ENCODE results near the gene E2F4.

The E2F4 gene

GRCh38 chr16:67201411-67202345 is 9.7 kb downstream of the E2F4 start:
- no peaks in the 10 kb centered on the region for H3K27me3 ChIP-seq (replicated peaks in 2 of 5; ENCODE audit: control insufficient read depth in 4 of 5, insufficient read depth in 5 of 5, low read length in 4 of 5)

GRCh38 chr16:67202426-67202825 is 10.5 kb downstream of the E2F4 start:
- POLR2A ChIA-PET = interaction anchor here (1.3 kb wide), 1 partner anchor 15 kb away, joined by 3 read pairs; no protein-coding TSS in a partner anchor
- CTCF ChIA-PET = interaction anchor here (1.1 to 1.8 kb wide), 4 partner anchors 8 to 46 kb away, joined by 3 to 7 read pairs (median 4); partner anchors contain the start of gene SLC9A5
- peaks cover 6 to 63% (median 36%) of the 10 kb centered on the region in 4 experiments for H3K36me3 ChIP-seq (ENCODE audit: control insufficient read depth in 4 of 4, insufficient read depth in 4 of 4, low read length in 3 of 4)
- no peak overlapping the region for H3K27ac ChIP-seq (ENCODE audit: insufficient read depth in 1 of 2, low read depth in 1 of 2, low read length in 2 of 2, poor library complexity in 1 of 2, severe bottlenecking in 2 of 2)
- no peak overlapping the region for H3K4me3 ChIP-seq (ENCODE audit: control insufficient read depth in 1 of 7, extremely low read depth in 1 of 7, insufficient read depth in 4 of 7, low read depth in 2 of 7, low read length in 6 of 7)
- 97% methylated on average over 12 of the region's 12 CpGs for WGBS (ENCODE audit: insufficient coverage)
- no peaks in the 10 kb centered on the region for H3K9me3 ChIP-seq (ENCODE audit: control extremely low read depth in 1 of 5, control insufficient read depth in 4 of 5, insufficient read depth in 2 of 5, low read depth in 1 of 5, low read length in 4 of 5)
- no peak for DNase-seq
- peaks cover 0 to 3% (median 0%) of the 10 kb centered on the region in 4 experiments for H3K4me1 ChIP-seq (ENCODE audit: control extremely low read depth in 1 of 4, control insufficient read depth in 4 of 4, insufficient read depth in 4 of 4, low read length in 3 of 4)
- no peaks in the 10 kb centered on the region for H3K27me3 ChIP-seq (replicated peaks in 2 of 5; ENCODE audit: control insufficient read depth in 4 of 5, insufficient read depth in 5 of 5, low read length in 4 of 5)

More at GRCh38 chr16:67201411-67202345, 9.7 kb downstream of the E2F4 start:
- POLR2A ChIA-PET = interaction anchor here (1.3 kb wide), 1 partner anchor 16 kb away, joined by 3 read pairs; no protein-coding TSS in a partner anchor
- H3K27ac ChIP-seq (ENCODE audit: insufficient read depth in 1 of 2, low read depth in 1 of 2, low read length in 2 of 2, poor library complexity in 1 of 2, severe bottlenecking in 2 of 2) = no peak overlapping the region
- CTCF ChIA-PET = interaction anchor here (1.1 to 2.2 kb wide), 6 partner anchors 9 to 47 kb away, joined by 3 to 7 read pairs (median 6); partner anchors contain the start of gene SLC9A5
- no peak overlapping the region for H3K4me3 ChIP-seq (ENCODE audit: control insufficient read depth in 1 of 7, extremely low read depth in 1 of 7, insufficient read depth in 4 of 7, low read depth in 2 of 7, low read length in 6 of 7)
- H3K9me3 ChIP-seq (ENCODE audit: control extremely low read depth in 1 of 5, control insufficient read depth in 4 of 5, insufficient read depth in 2 of 5, low read depth in 1 of 5, low read length in 4 of 5) = no peaks in the 10 kb centered on the region
- peaks cover 0 to 3% (median 0%) of the 10 kb centered on the region in 4 experiments for H3K4me1 ChIP-seq (ENCODE audit: control extremely low read depth in 1 of 4, control insufficient read depth in 4 of 4, insufficient read depth in 4 of 4, low read length in 3 of 4)
- DNase-seq = no peak
- peaks cover 9 to 70% (median 41%) of the 10 kb centered on the region in 4 experiments for H3K36me3 ChIP-seq (ENCODE audit: control insufficient read depth in 4 of 4, insufficient read depth in 4 of 4, low read length in 3 of 4)
- WGBS (ENCODE audit: insufficient coverage) = 98% methylated on average over 27 of the region's 40 CpGs

GRCh38 chr16:67202956-67203493 is 11.1 kb downstream of the E2F4 start:
- 93% methylated on average over 18 of the region's 23 CpGs for WGBS (ENCODE audit: insufficient coverage)
- peak in 1 of 3 donors; percentile 40 for DNase-seq
- H3K4me1 ChIP-seq (ENCODE audit: control extremely low read depth in 1 of 4, control insufficient read depth in 4 of 4, insufficient read depth in 4 of 4, low read length in 3 of 4) = peaks cover 0 to under 1% (median 0%) of the 10 kb centered on the region in 4 experiments
- H3K27ac ChIP-seq (ENCODE audit: insufficient read depth in 1 of 2, low read depth in 1 of 2, low read length in 2 of 2, poor library complexity in 1 of 2, severe bottlenecking in 2 of 2) = no peak overlapping the region
- POLR2A ChIA-PET = interaction anchor here (1.3 kb wide), 1 partner anchor 14 kb away, joined by 3 read pairs; no protein-coding TSS in a partner anchor
- H3K9me3 ChIP-seq (ENCODE audit: control extremely low read depth in 1 of 5, control insufficient read depth in 4 of 5, insufficient read depth in 2 of 5, low read depth in 1 of 5, low read length in 4 of 5) = no peaks in the 10 kb centered on the region
- CTCF ChIA-PET = interaction anchor here (0.5 to 4.0 kb wide), 5 partner anchors 8 to 610 kb away, joined by 3 to 17 read pairs (median 6); partner anchors contain the start of gene E2F4
- no peak overlapping the region for H3K4me3 ChIP-seq (ENCODE audit: control insufficient read depth in 1 of 7, extremely low read depth in 1 of 7, insufficient read depth in 4 of 7, low read depth in 2 of 7, low read length in 6 of 7)
- peaks cover 3 to 57% (median 32%) of the 10 kb centered on the region in 4 experiments for H3K36me3 ChIP-seq (ENCODE audit: control insufficient read depth in 4 of 4, insufficient read depth in 4 of 4, low read length in 3 of 4)
- no peaks in the 10 kb centered on the region for H3K27me3 ChIP-seq (replicated peaks in 2 of 5; ENCODE audit: control insufficient read depth in 4 of 5, insufficient read depth in 5 of 5, low read length in 4 of 5)

DNA sequence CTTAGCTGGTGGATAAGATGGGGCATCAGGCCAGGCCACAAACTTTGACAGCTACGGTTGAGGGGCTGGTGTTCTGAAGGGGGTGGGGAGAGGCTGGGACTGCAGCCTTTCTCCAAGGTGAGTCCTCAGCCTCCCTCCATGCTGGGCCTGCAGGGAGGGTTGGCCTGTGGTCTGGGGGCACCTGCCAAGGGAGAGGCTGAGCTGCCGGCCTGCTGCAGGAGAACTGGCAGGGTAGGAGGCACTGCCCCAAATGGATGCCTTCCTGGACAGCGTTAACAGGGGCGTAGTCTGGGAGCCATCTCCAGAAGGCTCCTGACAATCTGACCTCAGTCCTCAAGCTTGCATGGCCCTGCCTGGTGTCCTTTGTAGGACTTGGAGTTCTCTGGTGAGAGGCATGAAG is 12.1 kb downstream of the E2F4 start:
- H3K9me3 ChIP-seq (ENCODE audit: control extremely low read depth in 1 of 5, control insufficient read depth in 4 of 5, insufficient read depth in 2 of 5, low read depth in 1 of 5, low read length in 4 of 5) = no peaks in the 10 kb centered on the region
- ChIA-PET POLR2A (interaction anchor here (0.5 kb wide), 1 partner anchor 641 kb away, joined by 3 read pairs; no protein-coding TSS in a partner anchor), CTCF (interaction anchor here (1.2 to 4.0 kb wide), 2 partner anchors 10 kb away, joined by 5 to 17 read pairs; partner anchors contain the start of gene E2F4)
- DNase-seq = no peak
- no peak overlapping the region for H3K27ac ChIP-seq (ENCODE audit: insufficient read depth in 1 of 2, low read depth in 1 of 2, low read length in 2 of 2, poor library complexity in 1 of 2, severe bottlenecking in 2 of 2)
- H3K36me3 ChIP-seq (ENCODE audit: control insufficient read depth in 4 of 4, insufficient read depth in 4 of 4, low read length in 3 of 4) = peaks cover 2 to 52% (median 30%) of the 10 kb centered on the region in 4 experiments
- no peaks in the 10 kb centered on the region for H3K27me3 ChIP-seq (replicated peaks in 2 of 5; ENCODE audit: control insufficient read depth in 4 of 5, insufficient read depth in 5 of 5, low read length in 4 of 5)
- no peak overlapping the region for H3K4me3 ChIP-seq (ENCODE audit: control insufficient read depth in 1 of 7, extremely low read depth in 1 of 7, insufficient read depth in 4 of 7, low read depth in 2 of 7, low read length in 6 of 7)
- 69% methylated on average over 4 of the region's 4 CpGs for WGBS (ENCODE audit: insufficient coverage)
- no peaks in the 10 kb centered on the region for H3K4me1 ChIP-seq (ENCODE audit: control extremely low read depth in 1 of 4, control insufficient read depth in 4 of 4, insufficient read depth in 4 of 4, low read length in 3 of 4)

GRCh38 chr16:67206129-67206837 is 14.3 kb downstream of the E2F4 start:
- no peaks in the 10 kb centered on the region for H3K27me3 ChIP-seq (replicated peaks in 2 of 5; ENCODE audit: control insufficient read depth in 4 of 5, insufficient read depth in 5 of 5, low read length in 4 of 5)
- no peak overlapping the region for H3K4me3 ChIP-seq (ENCODE audit: control insufficient read depth in 1 of 7, extremely low read depth in 1 of 7, insufficient read depth in 4 of 7, low read depth in 2 of 7, low read length in 6 of 7)
- H3K4me1 ChIP-seq (ENCODE audit: control extremely low read depth in 1 of 4, control insufficient read depth in 4 of 4, insufficient read depth in 4 of 4, low read length in 3 of 4) = no peaks in the 10 kb centered on the region
- 99% methylated on average over 8 of the region's 8 CpGs for WGBS (ENCODE audit: insufficient coverage)
- peaks cover 2 to 42% (median 28%) of the 10 kb centered on the region in 4 experiments for H3K36me3 ChIP-seq (ENCODE audit: control insufficient read depth in 4 of 4, insufficient read depth in 4 of 4, low read length in 3 of 4)
- no peak for DNase-seq
- ChIA-PET POLR2A (no interaction called here), CTCF (interaction anchor here (1.0 to 4.0 kb wide), 2 partner anchors 12 to 21 kb away, joined by 3 to 17 read pairs; partner anchors contain the start of gene E2F4)
- no peak overlapping the region for H3K27ac ChIP-seq (ENCODE audit: insufficient read depth in 1 of 2, low read depth in 1 of 2, low read length in 2 of 2, poor library complexity in 1 of 2, severe bottlenecking in 2 of 2)
- no peaks in the 10 kb centered on the region for H3K9me3 ChIP-seq (ENCODE audit: control extremely low read depth in 1 of 5, control insufficient read depth in 4 of 5, insufficient read depth in 2 of 5, low read depth in 1 of 5, low read length in 4 of 5)

- CTCF ChIA-PET = interaction anchor here (1.0 to 4.0 kb wide), 2 partner anchors 13 to 21 kb away, joined by 3 to 17 read pairs; partner anchors contain the start of gene E2F4
- WGBS (ENCODE audit: insufficient coverage) = 100% methylated on average over 3 of the region's 3 CpGs
- H3K27ac ChIP-seq (ENCODE audit: insufficient read depth in 1 of 2, low read depth in 1 of 2, low read length in 2 of 2, poor library complexity in 1 of 2, severe bottlenecking in 2 of 2) = no peak overlapping the region
Measured at GRCh38 chr16:67206838-67207248, 14.9 kb downstream of the E2F4 start.

More at GRCh38 chr16:67206838-67207248, 14.9 kb downstream of the E2F4 start:
- POLR2A ChIA-PET = no interaction called here
- Histone ChIP-seq H3K36me3 (ENCODE audit: control insufficient read depth in 4 of 4, insufficient read depth in 4 of 4, low read length in 3 of 4) (peaks cover 2 to 37% (median 25%) of the 10 kb centered on the region in 4 experiments), H3K27me3 (replicated peaks in 2 of 5; ENCODE audit: control insufficient read depth in 4 of 5, insufficient read depth in 5 of 5, low read length in 4 of 5) (no peaks in the 10 kb centered on the region), H3K4me3 (ENCODE audit: control insufficient read depth in 1 of 7, extremely low read depth in 1 of 7, insufficient read depth in 4 of 7, low read depth in 2 of 7, low read length in 6 of 7) (no peak overlapping the region), H3K4me1 (ENCODE audit: control extremely low read depth in 1 of 4, control insufficient read depth in 4 of 4, insufficient read depth in 4 of 4, low read length in 3 of 4) (no peaks in the 10 kb centered on the region), H3K9me3 (ENCODE audit: control extremely low read depth in 1 of 5, control insufficient read depth in 4 of 5, insufficient read depth in 2 of 5, low read depth in 1 of 5, low read length in 4 of 5) (no peaks in the 10 kb centered on the region)
- DNase-seq = no peak
